ENCODE results near the gene KCMF1. TPM values are rescaled to one million over a fixed set of nuclear protein-coding genes. Genes with fewer than 3 reads are reported as not detected.
A peak's percentile ranks its signal among the peaks of the same experiment; 100 is the strongest.

Gene KCMF1
- total RNA-seq, 1 donor from 2014 or later, result 29.7 TPM

- peaks cover 53% of the 10 kb centered on the region for H3K4me1 ChIP-seq
These were observed 622 bp upstream of the KCMF1 start for GRCh38 chr2:84970210-84970867.

DNA sequence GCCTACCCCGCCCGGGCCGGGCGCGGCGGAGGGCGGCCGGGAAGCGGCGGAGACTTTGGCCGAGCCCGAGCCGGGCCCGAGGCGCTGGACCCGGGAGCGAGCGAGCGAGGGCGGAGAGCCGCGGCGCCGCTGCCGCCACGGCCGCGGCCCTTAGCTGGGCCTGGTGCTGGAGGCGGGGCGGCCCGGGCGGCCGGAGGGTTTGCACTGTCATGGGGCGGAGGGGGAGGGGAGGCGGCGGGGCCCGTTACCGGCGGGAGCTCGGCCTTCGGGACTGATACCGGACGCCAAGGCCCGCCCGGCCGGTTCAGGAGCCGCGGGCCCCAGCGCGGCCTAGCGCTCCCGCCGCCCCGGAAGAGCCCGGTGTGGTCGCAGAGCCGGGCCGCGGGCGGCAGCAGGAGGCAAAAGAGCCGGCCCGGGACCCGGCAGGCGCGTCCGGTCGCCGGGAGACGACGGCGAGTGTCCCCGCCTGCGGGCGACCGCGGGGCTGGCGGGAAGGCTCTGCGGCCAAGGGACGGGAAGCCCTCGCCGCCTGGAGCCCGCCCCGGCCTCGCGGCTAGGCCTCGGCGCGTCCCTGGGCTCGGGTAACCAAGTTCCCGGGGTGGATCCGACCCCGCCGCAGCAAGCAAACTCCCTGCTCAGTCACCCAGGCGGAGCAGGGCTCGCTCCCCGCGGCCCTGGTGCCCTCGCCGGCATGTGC, 697 bp downstream of the KCMF1 start:
- H3K9me3 ChIP-seq, result no peaks in the 10 kb centered on the region
- no peaks in the 10 kb centered on the region for H3K27me3 ChIP-seq
- peaks cover 66% of the 10 kb centered on the region for H3K4me1 ChIP-seq
- TF ChIP-seq POLR2AphosphoS5 (IDR thresholded peaks at IDR 0.05; ENCODE audit: insufficient read depth in 1 of 2, low read depth in 1 of 2) (peak in 1 of 2 donors; percentile 13), CTCF (IDR thresholded peaks at IDR 0.05) (no peak)
- peaks cover 0 to under 1% of the 10 kb centered on the region in 2 donors for H3K36me3 ChIP-seq
- no peak for DNase-seq (ENCODE audit: extremely low spot score in 2 of 2)
- peak overlapping the region; percentile 93 for H3K27ac ChIP-seq
- peak overlapping the region; percentile 66 to 98 for H3K4me3 ChIP-seq
- intact Hi-C loops (cut with DNase I), result no loop called here

More at GRCh38 chr2:84970210-84970867, 622 bp upstream of the KCMF1 start:
- DNase-seq (ENCODE audit: extremely low spot score in 2 of 2), result no peak
- H3K4me3 ChIP-seq, result peak overlapping the region; percentile 66 to 98
- peaks cover 0 to 7% of the 10 kb centered on the region in 2 donors for H3K36me3 ChIP-seq
- no peaks in the 10 kb centered on the region for H3K27me3 ChIP-seq
- no peaks in the 10 kb centered on the region for H3K9me3 ChIP-seq
- TF ChIP-seq POLR2A (IDR thresholded peaks at IDR 0.05) (peak in 1 of 2 donors; percentile 3), POLR2AphosphoS5 (IDR thresholded peaks at IDR 0.05; ENCODE audit: insufficient read depth in 1 of 2, low read depth in 1 of 2) (peak in 1 of 2 donors; percentile 43), CTCF (IDR thresholded peaks at IDR 0.05) (no peak)
- intact Hi-C loops (cut with DNase I), result no loop called here
- peak overlapping the region; percentile 87 for H3K27ac ChIP-seq

DNA sequence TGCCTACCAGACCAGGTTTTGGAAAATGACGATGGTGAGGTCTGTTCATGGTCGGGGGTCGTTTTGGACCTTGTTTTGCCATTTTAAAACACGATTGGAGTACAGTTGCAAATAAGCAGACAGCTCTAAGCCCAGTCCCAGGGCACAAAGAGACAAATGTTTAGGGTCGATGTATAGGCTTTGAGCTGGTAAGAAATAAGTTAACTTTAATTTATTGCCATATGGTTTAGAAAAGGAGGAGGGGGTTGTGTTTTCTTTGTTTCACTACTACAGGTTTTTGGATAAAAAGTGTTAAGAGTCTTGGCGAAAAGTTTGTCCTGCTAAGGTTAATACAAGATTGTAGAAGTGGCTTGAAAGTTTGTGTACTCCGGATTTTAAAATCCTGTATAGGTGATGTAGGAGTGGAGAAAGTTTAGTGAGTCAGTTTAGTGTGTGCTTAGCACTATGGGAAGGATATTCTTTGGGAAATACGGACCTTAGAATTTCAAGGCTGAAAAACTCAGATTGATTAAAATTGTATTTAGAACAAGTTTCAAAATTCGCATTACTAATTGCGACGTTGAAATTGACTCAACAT, 1.3 kb downstream of the KCMF1 start:
- no peaks in the 10 kb centered on the region for H3K9me3 ChIP-seq
- no peak for DNase-seq (ENCODE audit: extremely low spot score in 2 of 2)
- peak overlapping the region; percentile 93 for H3K27ac ChIP-seq
- H3K4me1 ChIP-seq, result peaks cover 73% of the 10 kb centered on the region
- H3K4me3 ChIP-seq, result peak overlapping the region; percentile 66 to 98
- no peaks in the 10 kb centered on the region for H3K36me3 ChIP-seq
- intact Hi-C loops (cut with DNase I), result no loop called here
- H3K27me3 ChIP-seq, result no peaks in the 10 kb centered on the region
- TF ChIP-seq CTCF (IDR thresholded peaks at IDR 0.05) (no peak), POLR2A (IDR thresholded peaks at IDR 0.05) (no peak), POLR2AphosphoS5 (IDR thresholded peaks at IDR 0.05; ENCODE audit: insufficient read depth in 1 of 2, low read depth in 1 of 2) (no peak)

GRCh38 chr2:84972932-84973331, 2.0 kb downstream of the KCMF1 start:
- Histone ChIP-seq H3K4me1 (peaks cover 74% of the 10 kb centered on the region), H3K4me3 (peak overlapping the region; percentile 66 to 98), H3K9me3 (no peaks in the 10 kb centered on the region), H3K27ac (peak overlapping the region; percentile 93), H3K36me3 (no peaks in the 10 kb centered on the region), H3K27me3 (no peaks in the 10 kb centered on the region)
- no peak for DNase-seq (ENCODE audit: extremely low spot score in 2 of 2)
- intact Hi-C loops (cut with DNase I), result no loop called here
- TF ChIP-seq POLR2A (IDR thresholded peaks at IDR 0.05) (no peak), POLR2AphosphoS5 (IDR thresholded peaks at IDR 0.05; ENCODE audit: insufficient read depth in 1 of 2, low read depth in 1 of 2) (no peak), CTCF (IDR thresholded peaks at IDR 0.05) (no peak)
